Skeletal muscle satellite cell (primary cell): ENCODE data around the gene KCNT1.

Experiments
- H3K27me3 ChIP-seq: 2 replicates; pipeline ENCODE4 v1.7.0; 2013; ENCODE audit warnings: low read length; ENCODE audit not compliant: control insufficient read depth, insufficient read depth
- H3K36me3 ChIP-seq: 2 replicates; pipeline ENCODE4 v1.7.0; 2013; ENCODE audit warnings: mild to moderate bottlenecking, control low read depth, low read length; ENCODE audit not compliant: insufficient read depth
- H3K4me1 ChIP-seq: 2 replicates; pipeline ENCODE4 v1.7.0; 2013; ENCODE audit warnings: low read length; ENCODE audit not compliant: control insufficient read depth, insufficient read depth
- H3K4me2 ChIP-seq: 2 replicates; pipeline ENCODE4 v1.7.0; 2013; ENCODE audit warnings: mild to moderate bottlenecking, low read length
- H3K4me3 ChIP-seq: 2 replicates; pipeline ENCODE4 v1.7.0; 2013; ENCODE audit warnings: low read length
- H3K9ac ChIP-seq: 2 replicates; pipeline ENCODE4 v1.7.0; 2013; ENCODE audit warnings: mild to moderate bottlenecking, low read depth, low read length, moderate library complexity
- H3K9me3 ChIP-seq: replicated peaks from 2 replicates; pipeline ENCODE4 v1.7.0; 2013; ENCODE audit warnings: mild to moderate bottlenecking, control low read depth, low read length

The KCNT1 gene

DNA sequence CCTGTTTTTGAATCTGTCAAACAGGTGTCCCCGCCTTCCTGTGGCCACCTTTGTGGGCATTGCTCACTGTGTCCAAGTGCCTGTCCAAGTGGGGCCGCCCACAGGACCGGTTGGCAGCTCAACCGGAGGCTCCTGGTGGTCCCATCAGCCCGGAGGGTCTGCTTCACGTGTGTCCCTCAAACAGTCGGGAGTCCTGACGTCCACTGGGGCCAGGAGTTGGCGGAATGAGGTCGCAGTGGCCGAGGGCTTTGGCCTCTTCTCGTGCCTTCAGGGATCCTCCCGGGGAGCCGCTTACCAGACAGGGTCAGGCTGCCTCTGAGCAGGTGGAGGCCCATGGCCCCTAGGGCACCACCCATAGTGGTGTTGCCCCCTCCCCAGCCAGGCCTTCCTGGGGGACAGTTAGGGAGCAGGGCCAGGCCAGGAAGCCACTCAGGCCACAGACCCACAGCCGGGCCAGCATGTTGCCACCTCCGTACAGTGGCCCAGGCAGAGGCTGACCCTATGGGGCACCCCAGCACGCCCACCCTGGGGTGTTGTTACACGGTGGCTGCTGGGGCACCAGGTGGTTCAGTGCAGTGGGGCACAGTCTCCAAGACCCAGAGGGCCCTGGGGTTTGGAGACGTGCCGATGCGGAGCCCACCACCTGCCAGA lies 69.5 kb downstream of the KCNT1 start:
- Histone ChIP-seq H3K4me3 (no peak overlapping the region), H3K27me3 (no peaks in the 10 kb centered on the region), H3K9me3 (no peaks in the 10 kb centered on the region), H3K36me3 (no peaks in the 10 kb centered on the region), H3K4me1 (no peaks in the 10 kb centered on the region), H3K4me2 (no peak overlapping the region), H3K9ac (no peak overlapping the region)

DNA sequence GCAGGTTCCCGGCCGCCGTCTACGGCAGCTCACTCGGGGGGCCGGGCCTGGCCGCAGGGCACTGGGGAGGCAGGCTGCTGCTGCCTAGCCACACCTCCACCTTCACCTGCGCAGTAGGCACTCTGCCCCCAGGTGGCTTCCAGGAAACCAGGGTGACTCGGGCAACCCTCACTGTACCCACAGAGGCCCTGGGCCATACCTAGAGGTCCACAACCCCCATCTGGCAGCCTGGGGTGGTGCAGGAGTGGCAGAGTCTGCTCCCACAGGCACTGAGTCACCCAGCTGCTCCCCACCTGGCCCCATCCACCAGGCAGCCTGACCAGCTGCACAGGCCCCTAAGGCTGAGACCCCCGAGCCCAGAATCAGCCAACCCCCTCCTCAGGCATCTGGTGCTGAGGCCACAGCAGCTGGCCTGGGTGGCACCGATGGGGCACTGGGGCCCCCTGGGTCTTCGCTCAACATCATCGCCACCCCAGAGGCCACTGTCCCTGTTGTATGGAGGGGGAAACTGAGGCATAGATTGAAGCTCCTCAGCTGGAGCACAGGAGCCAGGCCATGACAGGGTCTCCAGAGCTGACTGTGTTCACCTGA lies 70.2 kb downstream of the KCNT1 start:
- Histone ChIP-seq H3K9ac (no peak overlapping the region), H3K4me3 (no peak overlapping the region), H3K4me2 (no peak overlapping the region), H3K27me3 (no peaks in the 10 kb centered on the region), H3K9me3 (no peaks in the 10 kb centered on the region), H3K4me1 (no peaks in the 10 kb centered on the region), H3K36me3 (no peaks in the 10 kb centered on the region)

DNA sequence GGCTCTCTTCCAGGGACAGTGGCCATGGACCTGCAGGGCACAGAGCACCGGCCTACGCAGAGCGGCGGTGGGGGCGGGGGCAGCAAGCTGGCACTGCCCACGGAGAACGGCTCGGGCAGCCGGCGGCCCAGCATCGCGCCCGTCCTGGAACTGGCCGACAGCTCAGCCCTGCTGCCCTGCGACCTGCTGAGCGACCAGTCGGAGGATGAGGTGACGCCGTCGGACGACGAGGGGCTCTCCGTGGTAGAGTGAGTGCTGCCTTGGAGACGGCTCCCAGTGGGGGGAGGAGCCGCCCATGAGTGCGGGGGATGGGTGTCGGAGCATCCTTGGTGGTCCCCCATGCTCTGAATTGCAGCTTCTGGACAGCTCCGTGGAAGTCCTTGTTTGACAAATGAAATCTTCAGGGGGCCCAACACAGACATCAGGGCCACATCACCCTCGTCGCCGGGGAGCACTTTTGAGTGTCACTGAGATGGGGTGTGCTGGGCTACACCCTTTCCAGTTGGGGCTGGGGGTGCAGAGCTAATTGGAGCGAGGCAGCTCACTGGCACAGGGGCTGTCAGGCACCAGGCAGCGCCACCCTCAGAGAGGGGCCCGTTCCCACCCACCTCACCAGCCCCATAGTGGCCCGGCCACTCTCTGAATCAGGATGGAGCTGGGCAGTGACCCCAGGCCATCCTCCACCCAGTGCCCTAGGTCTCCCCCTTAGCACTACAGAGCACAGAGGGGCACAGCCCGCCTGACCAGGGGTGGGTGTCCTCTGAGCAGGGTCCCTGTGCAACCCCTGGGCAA lies 70.9 kb downstream of the KCNT1 start:
- H3K4me2 ChIP-seq: no peak overlapping the region
- no peaks in the 10 kb centered on the region for H3K27me3 ChIP-seq
- no peak overlapping the region for H3K9ac ChIP-seq
- no peaks in the 10 kb centered on the region for H3K9me3 ChIP-seq
- H3K4me3 ChIP-seq: no peak overlapping the region
- H3K36me3 ChIP-seq: no peaks in the 10 kb centered on the region
- H3K4me1 ChIP-seq: no peaks in the 10 kb centered on the region

DNA sequence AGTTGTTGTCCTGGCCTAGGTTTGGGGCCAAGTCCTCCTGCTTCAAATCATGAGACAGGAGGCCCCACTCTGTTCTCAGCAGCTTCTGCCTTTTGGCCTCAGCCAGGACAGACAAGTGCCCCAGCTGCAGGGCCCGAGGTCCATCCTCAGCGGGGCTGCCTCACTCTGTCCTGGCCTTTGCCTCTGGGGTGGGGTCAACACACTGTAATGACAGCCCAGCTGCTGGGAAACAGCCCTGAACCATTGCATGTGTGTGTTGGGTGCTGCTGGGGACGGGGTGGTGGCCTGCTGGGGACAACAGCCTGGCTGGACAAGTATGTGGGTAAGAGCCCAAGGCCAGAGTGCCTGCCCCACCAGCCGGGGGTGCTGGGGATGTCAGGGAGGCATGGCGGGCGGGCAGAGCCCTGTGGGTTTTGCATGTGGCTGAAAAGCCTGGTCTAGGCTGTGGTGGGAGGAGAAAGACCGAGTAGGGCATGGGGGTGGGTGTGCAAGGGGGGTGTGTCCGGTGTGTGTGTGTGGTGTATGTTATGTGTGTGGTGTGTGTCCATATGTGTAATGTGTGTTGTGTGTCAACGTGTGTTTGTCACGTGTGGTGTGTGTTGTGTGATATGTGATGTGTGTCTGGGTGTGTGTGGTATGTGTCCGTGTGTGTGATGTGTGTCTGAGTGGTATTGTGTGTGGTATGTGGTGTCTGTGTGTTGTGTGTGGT lies 71.7 kb downstream of the KCNT1 start:
- H3K4me1 ChIP-seq: no peaks in the 10 kb centered on the region
- H3K4me2 ChIP-seq: no peak overlapping the region
- H3K27me3 ChIP-seq: no peaks in the 10 kb centered on the region
- H3K9me3 ChIP-seq: no peaks in the 10 kb centered on the region
- H3K9ac ChIP-seq: no peak overlapping the region
- no peaks in the 10 kb centered on the region for H3K36me3 ChIP-seq
- H3K4me3 ChIP-seq: no peak overlapping the region

DNA sequence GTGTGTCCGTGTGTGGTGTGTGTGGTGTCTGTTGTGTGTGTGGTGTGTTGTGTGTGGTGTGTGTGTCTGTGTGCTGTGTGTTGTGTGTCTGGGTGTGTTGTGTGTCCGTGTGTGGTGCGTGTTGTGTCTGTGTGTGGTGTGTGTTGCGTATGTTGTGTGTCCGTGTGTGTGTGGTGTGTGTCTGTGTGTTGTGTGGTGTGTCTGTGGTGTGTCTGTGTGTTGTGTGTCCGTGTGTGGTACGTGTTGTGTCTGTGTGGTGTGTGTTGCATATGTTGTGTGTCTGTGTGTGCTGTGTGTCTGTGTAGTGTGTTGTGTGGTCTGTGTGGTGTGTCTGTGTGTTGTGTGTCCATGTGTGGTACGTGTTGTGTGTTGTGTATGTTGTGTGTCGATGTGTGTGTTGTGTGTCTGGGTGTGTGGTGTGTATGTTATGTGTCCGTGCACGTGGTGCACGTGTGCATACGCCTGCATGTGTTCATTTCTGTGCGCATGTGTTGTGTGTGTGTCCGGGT lies 72.3 kb downstream of the KCNT1 start:
- Histone ChIP-seq H3K9ac (no peak overlapping the region), H3K36me3 (no peaks in the 10 kb centered on the region), H3K4me2 (no peak overlapping the region), H3K4me3 (no peak overlapping the region), H3K4me1 (no peaks in the 10 kb centered on the region), H3K27me3 (no peaks in the 10 kb centered on the region), H3K9me3 (no peaks in the 10 kb centered on the region)

DNA sequence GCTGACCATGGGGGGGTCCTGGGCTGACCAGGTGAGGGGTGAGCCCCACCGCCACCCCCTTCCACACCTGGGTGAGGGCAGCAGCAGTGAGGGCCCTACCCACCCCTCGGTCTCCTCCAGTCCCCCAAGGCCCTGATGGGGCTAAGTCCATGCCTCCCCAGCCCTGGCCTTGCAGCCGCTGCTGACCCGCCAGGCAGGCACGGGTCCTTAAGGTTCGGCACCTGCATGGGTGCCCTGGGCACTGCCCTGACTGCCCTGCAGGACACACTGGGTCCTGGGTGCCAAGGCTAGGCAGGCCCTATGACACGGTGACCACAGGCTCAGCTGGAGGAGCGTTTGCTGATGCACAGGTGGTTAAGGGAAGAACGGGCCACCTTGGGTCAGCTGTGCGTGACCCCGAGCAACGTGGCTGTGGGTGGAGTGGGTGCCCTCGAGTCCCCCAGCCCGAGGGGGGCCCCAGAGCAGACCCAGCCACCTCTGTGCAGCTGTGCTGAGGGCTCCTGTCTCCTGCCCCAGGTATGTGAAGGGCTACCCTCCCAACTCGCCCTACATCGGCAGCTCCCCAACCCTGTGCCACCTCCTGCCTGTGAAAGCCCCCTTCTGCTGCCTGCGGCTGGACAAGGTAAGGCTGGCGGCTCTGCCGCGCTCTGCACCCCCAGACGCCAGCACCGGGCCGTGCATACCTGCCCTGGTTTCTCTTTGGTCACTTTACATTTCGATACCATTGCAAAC lies 73.0 kb downstream of the KCNT1 start:
- no peaks in the 10 kb centered on the region for H3K27me3 ChIP-seq
- no peaks in the 10 kb centered on the region for H3K9me3 ChIP-seq
- no peak overlapping the region for H3K9ac ChIP-seq
- no peaks in the 10 kb centered on the region for H3K36me3 ChIP-seq
- no peak overlapping the region for H3K4me3 ChIP-seq
- no peak overlapping the region for H3K4me2 ChIP-seq
- no peaks in the 10 kb centered on the region for H3K4me1 ChIP-seq

DNA sequence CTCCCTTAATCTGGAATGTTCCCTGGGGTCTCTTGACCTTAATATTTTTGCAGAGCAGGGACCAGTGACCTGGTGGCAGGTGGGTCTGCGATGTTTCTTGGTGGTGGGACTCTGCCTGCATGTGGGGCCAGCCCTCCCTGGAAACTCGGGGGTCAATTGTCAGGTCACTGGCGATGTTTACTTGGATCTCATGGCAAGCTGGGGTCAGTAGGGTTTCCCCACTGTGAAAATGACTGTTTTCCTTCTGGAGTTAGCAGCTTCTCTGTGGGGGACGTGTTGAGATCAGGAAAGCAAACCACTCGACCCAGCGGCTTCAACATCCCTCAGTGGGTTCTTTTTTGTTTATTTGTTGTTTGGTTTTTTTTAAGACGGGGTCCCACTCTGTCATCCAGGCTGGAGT lies 73.9 kb downstream of the KCNT1 start:
- H3K36me3 ChIP-seq: no peaks in the 10 kb centered on the region
- no peaks in the 10 kb centered on the region for H3K4me1 ChIP-seq
- H3K9ac ChIP-seq: no peak overlapping the region
- H3K9me3 ChIP-seq: no peaks in the 10 kb centered on the region
- no peak overlapping the region for H3K4me3 ChIP-seq
- H3K27me3 ChIP-seq: no peaks in the 10 kb centered on the region
- no peak overlapping the region for H3K4me2 ChIP-seq

DNA sequence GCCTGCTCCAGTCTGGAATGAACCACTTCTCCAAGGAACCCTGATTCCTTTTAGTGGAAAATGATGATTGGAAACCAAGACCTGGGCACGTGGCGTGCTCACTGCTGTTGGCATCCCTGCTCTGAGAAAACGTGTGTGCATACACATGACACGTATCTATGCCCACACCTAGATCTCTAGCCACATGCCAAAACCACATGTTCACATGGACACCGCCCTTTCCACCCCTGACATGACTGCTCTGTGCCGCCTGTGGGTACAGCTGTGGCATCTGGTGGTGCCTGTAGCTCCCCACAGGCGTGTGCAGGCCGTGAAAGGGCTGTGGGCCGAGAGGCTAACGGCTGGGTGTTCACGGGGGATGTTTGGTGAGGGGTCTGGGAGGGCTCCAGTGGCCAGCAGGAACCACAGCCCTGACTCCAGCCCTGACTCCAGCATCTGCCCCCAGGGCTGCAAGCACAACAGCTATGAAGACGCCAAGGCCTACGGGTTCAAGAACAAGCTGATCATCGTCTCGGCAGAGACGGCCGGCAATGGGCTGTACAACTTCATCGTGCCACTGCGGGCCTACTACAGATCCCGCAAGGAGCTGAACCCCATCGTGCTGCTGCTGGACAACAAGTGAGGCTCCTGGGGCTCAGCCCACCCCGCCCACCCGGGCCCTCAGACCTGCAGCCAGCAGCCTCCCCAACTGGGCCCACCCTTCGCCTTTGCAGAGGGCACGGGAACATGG lies 75.1 kb downstream of the KCNT1 start:
- Histone ChIP-seq H3K9ac (no peak overlapping the region), H3K9me3 (no peaks in the 10 kb centered on the region), H3K4me3 (no peak overlapping the region), H3K36me3 (no peaks in the 10 kb centered on the region), H3K4me2 (no peak overlapping the region), H3K27me3 (no peaks in the 10 kb centered on the region), H3K4me1 (no peaks in the 10 kb centered on the region)

DNA sequence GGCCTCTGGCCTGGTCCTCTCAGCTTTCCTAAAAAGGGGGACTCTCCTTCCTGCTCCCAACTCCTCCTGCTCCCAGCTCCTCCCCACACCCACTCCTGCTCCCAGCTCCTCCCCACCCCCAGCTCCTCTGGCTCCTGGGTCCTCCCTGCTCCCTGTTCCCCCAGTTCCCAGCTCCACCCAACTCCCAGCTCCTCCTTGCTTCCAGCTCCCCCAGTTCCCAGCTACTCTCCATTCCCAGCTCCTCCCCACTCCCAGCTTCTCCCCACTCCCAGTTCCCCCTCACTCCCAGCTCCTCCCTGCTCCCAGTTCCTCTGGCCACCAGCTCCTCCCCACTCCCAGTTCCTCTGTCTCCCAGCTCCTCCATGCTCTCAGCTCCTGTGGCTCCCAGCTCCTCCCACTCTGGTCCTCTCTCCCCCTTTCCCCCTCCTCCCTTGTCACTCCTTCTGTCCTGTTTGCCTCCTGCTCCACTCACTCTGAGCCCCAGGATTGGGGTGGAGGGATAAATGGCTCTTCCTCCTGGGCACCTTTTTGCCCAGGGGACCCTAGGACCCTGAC lies 75.7 kb downstream of the KCNT1 start:
- Histone ChIP-seq H3K9ac (no peak overlapping the region), H3K36me3 (no peaks in the 10 kb centered on the region), H3K4me2 (no peak overlapping the region), H3K4me1 (no peaks in the 10 kb centered on the region), H3K9me3 (no peaks in the 10 kb centered on the region), H3K27me3 (peaks cover 3% of the 10 kb centered on the region), H3K4me3 (no peak overlapping the region)

DNA sequence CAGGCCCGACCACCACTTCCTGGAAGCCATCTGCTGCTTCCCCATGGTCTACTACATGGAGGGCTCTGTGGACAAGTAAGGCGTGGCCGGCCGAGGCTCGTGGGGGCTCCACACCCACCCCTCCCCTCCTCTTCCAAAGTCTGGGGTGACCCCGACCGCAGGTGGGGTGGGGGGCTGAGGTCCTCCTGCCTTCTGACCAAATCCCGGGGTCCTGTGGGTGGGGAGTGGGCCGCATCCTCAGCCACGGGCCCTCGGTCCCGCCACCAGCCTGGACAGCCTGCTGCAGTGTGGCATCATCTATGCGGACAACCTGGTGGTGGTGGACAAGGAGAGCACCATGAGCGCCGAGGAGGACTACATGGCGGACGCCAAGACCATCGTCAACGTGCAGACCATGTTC lies 76.4 kb downstream of the KCNT1 start:
- H3K36me3 ChIP-seq: no peaks in the 10 kb centered on the region
- H3K4me2 ChIP-seq: no peak overlapping the region
- peaks cover 3% of the 10 kb centered on the region for H3K27me3 ChIP-seq
- H3K9me3 ChIP-seq: no peaks in the 10 kb centered on the region
- H3K4me3 ChIP-seq: no peak overlapping the region
- H3K9ac ChIP-seq: no peak overlapping the region
- no peaks in the 10 kb centered on the region for H3K4me1 ChIP-seq
